Measurements from ENCODE around the gene CLK3.

CLK3 gene

DNA sequence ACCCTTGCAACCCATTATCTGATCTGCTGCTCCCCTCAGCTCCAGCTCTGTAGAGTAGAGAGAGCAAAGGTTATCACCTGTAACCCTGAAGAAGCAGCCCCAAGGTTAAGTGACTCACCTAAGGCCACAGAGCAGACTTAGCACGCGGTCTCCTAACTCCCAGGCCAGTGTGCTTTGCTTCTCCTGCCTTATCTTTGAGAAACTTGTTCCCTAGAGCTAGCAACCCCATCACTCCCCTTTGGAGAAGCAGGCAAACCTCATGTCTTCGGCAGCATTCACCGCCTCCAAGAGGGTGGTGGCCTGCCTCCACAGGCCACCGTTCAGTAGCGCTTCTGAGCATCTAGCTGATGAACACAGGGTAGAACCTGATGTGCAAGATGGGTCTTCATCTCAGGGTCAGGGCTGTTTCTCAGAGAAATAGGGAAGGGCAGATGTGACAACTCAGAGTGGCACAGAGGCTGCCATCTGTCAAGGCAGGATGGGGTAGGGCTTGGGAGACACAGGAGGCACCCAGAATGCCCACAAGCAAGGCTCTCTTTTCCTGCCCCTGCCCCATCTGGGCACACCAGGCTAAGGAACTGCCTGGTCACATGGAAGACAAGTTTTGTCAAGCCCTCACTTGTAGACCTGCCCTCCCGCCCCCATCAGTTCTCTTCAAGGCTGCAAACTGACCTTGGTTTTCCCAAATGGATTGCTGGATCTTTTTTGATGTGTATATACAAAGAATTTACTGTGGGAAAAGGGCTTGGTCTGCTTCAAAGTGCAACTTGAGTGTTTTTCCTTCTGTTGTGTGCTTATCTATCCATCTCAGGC, 34.9 kb upstream of the CLK3 start:
- TF ChIP-seq, protein P1, sequence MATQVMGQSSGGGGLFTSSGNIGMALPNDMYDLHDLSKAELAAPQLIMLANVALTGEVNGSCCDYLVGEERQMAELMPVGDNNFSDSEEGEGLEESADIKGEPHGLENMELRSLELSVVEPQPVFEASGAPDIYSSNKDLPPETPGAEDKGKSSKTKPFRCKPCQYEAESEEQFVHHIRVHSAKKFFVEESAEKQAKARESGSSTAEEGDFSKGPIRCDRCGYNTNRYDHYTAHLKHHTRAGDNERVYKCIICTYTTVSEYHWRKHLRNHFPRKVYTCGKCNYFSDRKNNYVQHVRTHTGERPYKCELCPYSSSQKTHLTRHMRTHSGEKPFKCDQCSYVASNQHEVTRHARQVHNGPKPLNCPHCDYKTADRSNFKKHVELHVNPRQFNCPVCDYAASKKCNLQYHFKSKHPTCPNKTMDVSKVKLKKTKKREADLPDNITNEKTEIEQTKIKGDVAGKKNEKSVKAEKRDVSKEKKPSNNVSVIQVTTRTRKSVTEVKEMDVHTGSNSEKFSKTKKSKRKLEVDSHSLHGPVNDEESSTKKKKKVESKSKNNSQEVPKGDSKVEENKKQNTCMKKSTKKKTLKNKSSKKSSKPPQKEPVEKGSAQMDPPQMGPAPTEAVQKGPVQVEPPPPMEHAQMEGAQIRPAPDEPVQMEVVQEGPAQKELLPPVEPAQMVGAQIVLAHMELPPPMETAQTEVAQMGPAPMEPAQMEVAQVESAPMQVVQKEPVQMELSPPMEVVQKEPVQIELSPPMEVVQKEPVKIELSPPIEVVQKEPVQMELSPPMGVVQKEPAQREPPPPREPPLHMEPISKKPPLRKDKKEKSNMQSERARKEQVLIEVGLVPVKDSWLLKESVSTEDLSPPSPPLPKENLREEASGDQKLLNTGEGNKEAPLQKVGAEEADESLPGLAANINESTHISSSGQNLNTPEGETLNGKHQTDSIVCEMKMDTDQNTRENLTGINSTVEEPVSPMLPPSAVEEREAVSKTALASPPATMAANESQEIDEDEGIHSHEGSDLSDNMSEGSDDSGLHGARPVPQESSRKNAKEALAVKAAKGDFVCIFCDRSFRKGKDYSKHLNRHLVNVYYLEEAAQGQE (IDR thresholded peaks at IDR 0.05; ENCODE audit: insufficient replicate concordance, low read depth), result no peak
- TF ChIP-seq SPI1 (IDR thresholded peaks at IDR 0.05; ENCODE audit: borderline replicate concordance, low read depth) (no peak), POLR2AphosphoS5 (IDR thresholded peaks at IDR 0.05; ENCODE audit: low read depth) (no peak), GABPA (IDR thresholded peaks at IDR 0.05; ENCODE audit: low read depth) (no peak)
- TF ChIP-seq, protein P2, sequence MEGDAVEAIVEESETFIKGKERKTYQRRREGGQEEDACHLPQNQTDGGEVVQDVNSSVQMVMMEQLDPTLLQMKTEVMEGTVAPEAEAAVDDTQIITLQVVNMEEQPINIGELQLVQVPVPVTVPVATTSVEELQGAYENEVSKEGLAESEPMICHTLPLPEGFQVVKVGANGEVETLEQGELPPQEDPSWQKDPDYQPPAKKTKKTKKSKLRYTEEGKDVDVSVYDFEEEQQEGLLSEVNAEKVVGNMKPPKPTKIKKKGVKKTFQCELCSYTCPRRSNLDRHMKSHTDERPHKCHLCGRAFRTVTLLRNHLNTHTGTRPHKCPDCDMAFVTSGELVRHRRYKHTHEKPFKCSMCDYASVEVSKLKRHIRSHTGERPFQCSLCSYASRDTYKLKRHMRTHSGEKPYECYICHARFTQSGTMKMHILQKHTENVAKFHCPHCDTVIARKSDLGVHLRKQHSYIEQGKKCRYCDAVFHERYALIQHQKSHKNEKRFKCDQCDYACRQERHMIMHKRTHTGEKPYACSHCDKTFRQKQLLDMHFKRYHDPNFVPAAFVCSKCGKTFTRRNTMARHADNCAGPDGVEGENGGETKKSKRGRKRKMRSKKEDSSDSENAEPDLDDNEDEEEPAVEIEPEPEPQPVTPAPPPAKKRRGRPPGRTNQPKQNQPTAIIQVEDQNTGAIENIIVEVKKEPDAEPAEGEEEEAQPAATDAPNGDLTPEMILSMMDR (IDR thresholded peaks at IDR 0.05; ENCODE audit: insufficient read depth, low read length), result no peak
- H3K27ac ChIP-seq (replicated peaks), result no peak overlapping the region
- no peak overlapping the region for H3K4me3 ChIP-seq (replicated peaks; ENCODE audit: insufficient read depth, low read length)
- no peak for DNase-seq (ENCODE audit: low read depth in 1 of 2, low spot score in 1 of 2)
- no peaks in the 10 kb centered on the region for H3K27me3 ChIP-seq (ENCODE audit: insufficient read depth, poor library complexity, severe bottlenecking)

DNA sequence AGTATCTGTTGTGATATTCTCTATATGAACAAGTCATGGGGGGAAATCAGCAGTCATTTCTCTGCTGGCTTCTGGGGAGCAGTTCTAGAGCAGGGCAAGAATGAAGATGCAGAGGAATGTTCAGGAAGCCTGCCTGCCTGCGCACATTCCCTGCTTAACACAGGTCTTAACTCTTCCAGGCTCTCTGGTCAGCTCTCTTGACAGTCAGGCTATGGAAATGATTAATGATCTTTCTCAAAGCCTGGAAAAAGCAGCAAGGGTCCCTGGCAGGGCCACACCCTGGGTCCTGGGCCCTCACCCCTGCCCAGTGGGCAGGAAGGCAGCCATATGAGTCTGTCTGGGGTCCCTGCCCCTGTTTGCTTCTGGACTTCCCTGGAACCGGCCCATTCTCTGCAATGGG, 31.4 kb upstream of the CLK3 start:
- H3K27ac ChIP-seq (replicated peaks), result no peak overlapping the region
- no peak for TF ChIP-seq SPI1 (IDR thresholded peaks at IDR 0.05; ENCODE audit: borderline replicate concordance, low read depth)
- no peak for TF ChIP-seq GABPA (IDR thresholded peaks at IDR 0.05; ENCODE audit: low read depth)
- TF ChIP-seq POLR2AphosphoS5 (IDR thresholded peaks at IDR 0.05; ENCODE audit: low read depth), result no peak
- TF ChIP-seq, protein P2 (IDR thresholded peaks at IDR 0.05; ENCODE audit: insufficient read depth, low read length), result no peak
- H3K4me3 ChIP-seq (replicated peaks; ENCODE audit: insufficient read depth, low read length), result no peak overlapping the region
- DNase-seq (ENCODE audit: low read depth in 1 of 2, low spot score in 1 of 2), result no peak
- no peaks in the 10 kb centered on the region for H3K27me3 ChIP-seq (ENCODE audit: insufficient read depth, poor library complexity, severe bottlenecking)

DNA sequence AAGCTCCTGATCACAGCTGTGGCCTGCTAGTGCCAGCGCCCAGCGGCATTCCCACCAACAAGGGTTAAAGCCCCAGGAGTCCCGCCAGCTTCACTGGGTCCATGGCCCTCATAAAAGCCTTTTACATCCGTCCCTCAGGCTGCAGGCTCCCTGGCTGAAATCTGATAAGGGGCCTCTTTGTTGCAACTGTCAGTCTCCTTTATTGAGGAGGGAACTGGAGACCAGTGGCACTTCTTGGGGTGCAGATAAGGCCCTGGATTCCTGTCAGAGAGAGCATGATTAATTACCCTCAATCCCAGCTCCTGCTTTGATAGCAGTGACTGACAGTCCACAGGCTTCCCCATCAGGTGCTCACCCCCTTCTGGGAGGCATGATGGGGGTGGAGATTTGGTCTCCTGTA, 30.9 kb upstream of the CLK3 start:
- no peak overlapping the region for H3K4me3 ChIP-seq (replicated peaks; ENCODE audit: insufficient read depth, low read length)
- DNase-seq (ENCODE audit: low read depth in 1 of 2, low spot score in 1 of 2), result no peak
- no peak overlapping the region for H3K27ac ChIP-seq (replicated peaks)
- no peaks in the 10 kb centered on the region for H3K27me3 ChIP-seq (ENCODE audit: insufficient read depth, poor library complexity, severe bottlenecking)
- TF ChIP-seq POLR2AphosphoS5 (IDR thresholded peaks at IDR 0.05; ENCODE audit: low read depth), result no peak
- no peak for TF ChIP-seq SPI1 (IDR thresholded peaks at IDR 0.05; ENCODE audit: borderline replicate concordance, low read depth)
- TF ChIP-seq GABPA (IDR thresholded peaks at IDR 0.05; ENCODE audit: low read depth), result no peak

DNA sequence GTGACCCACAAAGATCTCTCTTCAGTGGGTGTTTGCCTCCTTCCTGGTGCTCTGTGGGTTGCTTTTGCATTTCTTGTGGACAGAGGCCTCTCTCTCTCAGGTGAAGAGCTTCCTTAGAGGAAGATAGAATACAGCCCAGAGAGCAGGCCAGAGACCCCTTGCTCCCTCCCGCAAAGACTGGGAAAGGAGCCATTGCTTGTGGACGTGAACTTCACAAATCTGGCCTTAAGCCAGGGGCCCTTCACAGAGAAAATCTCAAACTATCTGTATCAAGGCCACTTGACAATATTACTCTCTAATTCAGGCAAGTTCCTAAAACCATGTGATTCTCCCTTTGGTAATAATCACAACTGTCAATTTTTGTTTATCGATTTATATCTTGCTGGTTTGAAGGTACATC, 30.4 kb upstream of the CLK3 start:
- DNase-seq (ENCODE audit: low read depth in 1 of 2, low spot score in 1 of 2), result no peak
- Histone ChIP-seq H3K27ac (replicated peaks) (no peak overlapping the region), H3K27me3 (ENCODE audit: insufficient read depth, poor library complexity, severe bottlenecking) (no peaks in the 10 kb centered on the region), H3K4me3 (replicated peaks; ENCODE audit: insufficient read depth, low read length) (no peak overlapping the region)
- TF ChIP-seq SPI1 (IDR thresholded peaks at IDR 0.05; ENCODE audit: borderline replicate concordance, low read depth) (no peak), GABPA (IDR thresholded peaks at IDR 0.05; ENCODE audit: low read depth) (no peak), POLR2AphosphoS5 (IDR thresholded peaks at IDR 0.05; ENCODE audit: low read depth) (no peak)
- TF ChIP-seq, protein P2 (IDR thresholded peaks at IDR 0.05; ENCODE audit: insufficient read depth, low read length), result no peak
- TF ChIP-seq, protein P1 (IDR thresholded peaks at IDR 0.05; ENCODE audit: insufficient replicate concordance, low read depth), result no peak

Measured in HL-60 (cell line).